CD4-positive, CD25-positive, alpha-beta regulatory T cell (primary cell): ENCODE measurements around the gene WDR3. TPM values are rescaled to one million over a fixed set of nuclear protein-coding genes. Genes with fewer than 3 reads are reported as not detected.

Experiments used
- ATAC-seq, 2 donors: fragments of 150-1000 bp; cut with Tn5 transposase; one replicate each; pipeline ENCODE4 v1.10.0; 2021; ENCODE audit warnings: low read depth in 2 of 2, moderate number of reproducible peaks in 2 of 2, moderate library complexity in 1 of 2
- DNase-seq, 3 donors: peaks; one replicate each; pipeline versions ENCODE4 v3.0.0 to v3.0.0-alpha.2; 2012 to 2022; ENCODE audit warnings: mixed read lengths in 1 of 3
- H3K27ac ChIP-seq: one replicate; pipeline ENCODE4 v1.7.0; 2013; ENCODE audit warnings: mild to moderate bottlenecking, low read length; ENCODE audit not compliant: insufficient read depth, poor library complexity, severe bottlenecking
- H3K27me3 ChIP-seq: one replicate; pipeline ENCODE4 v1.7.0; 2013; ENCODE audit warnings: low read length; ENCODE audit not compliant: control insufficient read depth, insufficient read depth
- H3K36me3 ChIP-seq: one replicate; pipeline ENCODE4 v1.7.0; 2013; ENCODE audit warnings: mild to moderate bottlenecking, low read length, moderate library complexity; ENCODE audit not compliant: control insufficient read depth, insufficient read depth
- H3K4me1 ChIP-seq: 2 replicates; pipeline ENCODE4 v1.7.0; 2013; ENCODE audit warnings: mild to moderate bottlenecking, low read length; ENCODE audit not compliant: insufficient read depth, control insufficient read depth, poor library complexity, severe bottlenecking
- H3K4me3 ChIP-seq: one replicate; pipeline ENCODE4 v1.7.0; 2013; ENCODE audit warnings: low read depth, mild to moderate bottlenecking, low read length, moderate library complexity
- H3K9me3 ChIP-seq, 2 experiments: 1 replicate in 1 of 2; 2 replicates in 1 of 2; pipeline ENCODE4 v1.7.0; 2013; ENCODE audit warnings: low read length in 2 of 2, mild to moderate bottlenecking in 1 of 2, moderate library complexity in 1 of 2; ENCODE audit not compliant: control insufficient read depth in 2 of 2
- H3K27ac Mint-ChIP-seq, 3 donors: one replicate each; pipeline ENCODE4 v1.8.0; 2020 to 2022; ENCODE audit warnings: mild to moderate bottlenecking in 3 of 3, mixed read lengths in 3 of 3, moderate library complexity in 2 of 3
- H3K27me3 Mint-ChIP-seq: one replicate; pipeline ENCODE4 v1.8.0; 2022; ENCODE audit warnings: mild to moderate bottlenecking, mixed read lengths
- H3K36me3 Mint-ChIP-seq: one replicate; pipeline ENCODE4 v1.8.0; 2020; ENCODE audit warnings: mixed read lengths
- H3K4me1 Mint-ChIP-seq, 4 donors: one replicate each; pipeline ENCODE4 v1.8.0; 2020 to 2022; ENCODE audit warnings: mixed read lengths in 4 of 4, mild to moderate bottlenecking in 1 of 4
- H3K4me3 Mint-ChIP-seq, 4 donors: one replicate each; pipeline ENCODE4 v1.8.0; 2020 to 2022; ENCODE audit warnings: mild to moderate bottlenecking in 4 of 4, mixed read lengths in 4 of 4, moderate library complexity in 3 of 4
- H3K9me3 Mint-ChIP-seq, 7 donors: one replicate each; pipeline ENCODE4 v1.8.0; 2020 to 2022; ENCODE audit warnings: mixed read lengths in 7 of 7, mild to moderate bottlenecking in 3 of 7, moderate library complexity in 2 of 7
- polyA plus RNA-seq, 4 donors: library from polyadenylated mRNA; unstranded; fragments of 300-500 nt; fragmentation: Illumina TruSeq; gene quantifications; one replicate each; pipeline ENCODE4 v1.2.3, GENCODE V29; 2021
- total RNA-seq: library from RNA; stranded (reverse); gene quantifications from one replicate; pipeline ENCODE4 v1.2.3, GENCODE V29; 2022

The WDR3 gene
- total RNA-seq: 11.4 TPM
- 10 to 100 TPM; 15.7 to 41.9 (median 23.2) TPM for polyA plus RNA-seq

DNA sequence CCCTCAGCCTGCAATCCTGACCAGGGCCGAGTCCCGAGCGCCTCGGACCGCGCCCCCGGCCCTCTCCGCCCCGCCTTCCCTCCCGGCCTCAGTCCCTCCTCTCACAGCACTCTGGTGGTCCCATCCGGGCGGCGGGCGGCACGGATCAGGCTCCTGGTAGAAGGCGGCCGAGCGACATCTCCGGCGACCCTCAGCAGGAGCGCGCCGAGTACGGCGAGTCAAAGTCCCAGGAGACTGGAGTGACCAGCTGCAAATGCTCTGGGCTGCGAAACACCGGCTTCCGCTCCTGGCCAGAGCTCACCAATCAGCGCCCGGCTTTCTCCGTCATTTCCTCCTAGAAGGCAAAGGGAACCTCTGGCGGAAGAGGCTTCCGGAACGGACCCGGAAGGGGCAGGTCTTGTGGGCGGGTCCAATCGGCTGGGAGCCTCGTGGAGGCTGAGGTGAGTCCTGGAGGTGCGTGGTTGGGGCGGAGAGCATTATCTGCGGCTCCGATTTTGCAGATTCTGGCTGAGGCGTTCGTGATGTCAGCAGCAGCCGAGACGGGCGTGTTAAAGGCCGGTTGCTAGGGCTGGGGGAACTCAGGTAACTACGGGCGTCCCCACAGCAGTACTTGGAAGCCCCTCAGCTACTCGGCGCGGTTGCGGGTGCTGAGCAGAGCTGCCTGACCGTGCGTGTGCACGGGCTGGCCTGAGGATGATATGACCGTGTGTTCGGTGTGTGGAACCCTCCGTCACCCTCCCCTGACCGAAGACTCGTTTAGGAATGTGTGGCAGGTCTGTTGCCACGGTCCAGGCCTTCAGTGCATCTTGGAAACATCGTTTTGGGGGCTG, at the start of gene WDR3, which contains the start of gene GDAP2:
TSS of gene WDR3 (plus strand) at position 397 of the 830 bp plus-strand sequence. CDS start 3,581 bp downstream, outside the sequence.
TSS of gene GDAP2 (minus strand) at position 279 of the 830 bp plus-strand sequence. CDS start 9,264 bp downstream, outside the sequence.
- Mint-ChIP-seq H3K4me3 (peak within 1 kb of the TSS; percentile 96 to 99 (median 99)), H3K36me3 (peaks cover 16% of the 10 kb centered on the region), H3K27ac (peak within 1 kb of the TSS; percentile 87 to 98 (median 96)), H3K4me1 (peaks cover 23 to 80% (median 58%) of the 10 kb centered on the region in 4 donors), H3K27me3 (no peaks in the 10 kb centered on the region), H3K9me3 (no peaks in the 10 kb centered on the region)
- Histone ChIP-seq H3K27ac (peak within 1 kb of the TSS; percentile 94), H3K36me3 (peaks cover 6% of the 10 kb centered on the region), H3K4me3 (peak within 1 kb of the TSS; percentile 95), H3K4me1 (peaks cover 35% of the 10 kb centered on the region), H3K9me3 (no peaks in the 10 kb centered on the region), H3K27me3 (no peaks in the 10 kb centered on the region)
- DNase-seq: peak; percentile 95 to 98 (median 97)
- peak; percentile 98 for ATAC-seq

GRCh38 chr1:117883616-117884015, 45.9 kb upstream of the WDR3 start:
- no peak for ATAC-seq
- H3K36me3 Mint-ChIP-seq: peaks cover 32% of the 10 kb centered on the region

DNA sequence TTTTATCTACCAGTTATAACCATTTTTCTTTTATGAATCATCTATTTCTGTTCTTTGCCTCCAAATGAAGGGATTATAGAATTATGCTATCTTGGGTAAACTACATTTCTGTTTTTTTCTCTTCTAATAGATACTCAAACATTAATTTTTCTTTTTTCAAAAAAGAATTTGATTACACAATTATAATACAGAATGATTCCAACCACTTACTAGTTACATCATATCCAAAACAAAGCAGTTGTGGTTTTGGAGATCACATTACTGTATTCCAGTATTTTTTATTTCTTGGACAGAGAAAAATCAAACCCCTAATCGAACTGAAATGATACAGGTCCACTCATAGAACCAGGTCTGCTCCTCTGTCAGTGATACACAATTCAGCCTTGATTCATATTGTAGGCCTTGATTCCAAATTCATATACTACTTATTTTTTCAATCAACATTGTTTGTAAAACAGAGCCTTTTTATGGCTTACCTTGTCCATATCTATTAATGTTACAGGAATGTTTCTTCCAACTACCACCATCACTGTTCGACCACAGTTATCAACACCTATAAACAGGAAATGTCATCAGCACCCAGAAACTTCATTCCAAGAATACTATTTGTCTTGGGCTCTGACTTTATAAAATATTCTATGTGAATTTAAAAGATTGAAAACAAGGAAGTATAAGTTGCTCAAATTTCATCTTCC, 43.3 kb upstream of the WDR3 start:
- H3K36me3 ChIP-seq: peaks cover 29% of the 10 kb centered on the region
- no peaks in the 10 kb centered on the region for H3K27me3 ChIP-seq
- Mint-ChIP-seq H3K27me3 (no peaks in the 10 kb centered on the region), H3K4me3 (no peak overlapping the region), H3K36me3 (peaks cover 38% of the 10 kb centered on the region), H3K9me3 (peaks cover 0 to 1% (median 0%) of the 10 kb centered on the region in 7 donors), H3K27ac (no peak overlapping the region), H3K4me1 (peaks cover 0 to 9% (median 5%) of the 10 kb centered on the region in 4 donors)
- H3K4me1 ChIP-seq: no peaks in the 10 kb centered on the region
- no peak overlapping the region for H3K4me3 ChIP-seq
- DNase-seq (no peak), ATAC-seq (no peak)
- H3K9me3 ChIP-seq: no peaks in the 10 kb centered on the region
- H3K27ac ChIP-seq: no peak overlapping the region

More at GRCh38 chr1:117883616-117884015, 45.9 kb upstream of the WDR3 start:
- Histone ChIP-seq H3K4me1 (no peaks in the 10 kb centered on the region), H3K27me3 (no peaks in the 10 kb centered on the region), H3K4me3 (no peak overlapping the region), H3K27ac (no peak overlapping the region), H3K36me3 (peaks cover 46% of the 10 kb centered on the region), H3K9me3 (no peaks in the 10 kb centered on the region)
- no peak overlapping the region for H3K27ac Mint-ChIP-seq
- no peak for DNase-seq
- no peaks in the 10 kb centered on the region for H3K27me3 Mint-ChIP-seq
- peaks cover 0 to 9% (median 4%) of the 10 kb centered on the region in 4 donors for H3K4me1 Mint-ChIP-seq
- H3K9me3 Mint-ChIP-seq: peaks cover 0 to 2% (median 0%) of the 10 kb centered on the region in 7 donors
- no peak overlapping the region for H3K4me3 Mint-ChIP-seq

- Mint-ChIP-seq H3K27ac (no peak overlapping the region), H3K9me3 (no peaks in the 10 kb centered on the region), H3K4me1 (peaks cover 2 to 10% (median 6%) of the 10 kb centered on the region in 4 donors), H3K27me3 (no peaks in the 10 kb centered on the region), H3K36me3 (peaks cover 33% of the 10 kb centered on the region), H3K4me3 (no peak overlapping the region)
- H3K9me3 ChIP-seq: no peaks in the 10 kb centered on the region
- peaks cover 21% of the 10 kb centered on the region for H3K36me3 ChIP-seq
- H3K4me3 ChIP-seq: no peak overlapping the region
- H3K27me3 ChIP-seq: no peaks in the 10 kb centered on the region
- DNase-seq (no peak), ATAC-seq (no peak)
- H3K27ac ChIP-seq: no peak overlapping the region
- no peaks in the 10 kb centered on the region for H3K4me1 ChIP-seq
These were observed 39.1 kb upstream of the WDR3 start for GRCh38 chr1:117890452-117890851.

GRCh38 chr1:117892512-117892911, 37.0 kb upstream of the WDR3 start:
- H3K36me3 Mint-ChIP-seq: peaks cover 29% of the 10 kb centered on the region
- H3K4me1 ChIP-seq: no peaks in the 10 kb centered on the region
- no peaks in the 10 kb centered on the region for H3K9me3 Mint-ChIP-seq
- ATAC-seq: no peak
- H3K27ac ChIP-seq: no peak overlapping the region
- DNase-seq: no peak
- no peaks in the 10 kb centered on the region for H3K9me3 ChIP-seq
- H3K4me3 ChIP-seq: no peak overlapping the region
- no peak overlapping the region for H3K4me3 Mint-ChIP-seq
- H3K4me1 Mint-ChIP-seq: peaks cover 0 to 13% (median 6%) of the 10 kb centered on the region in 4 donors
- no peak overlapping the region for H3K27ac Mint-ChIP-seq
- H3K27me3 ChIP-seq: no peaks in the 10 kb centered on the region
- H3K27me3 Mint-ChIP-seq: no peaks in the 10 kb centered on the region
- H3K36me3 ChIP-seq: peaks cover 35% of the 10 kb centered on the region

GRCh38 chr1:117894078-117894477, 35.5 kb upstream of the WDR3 start:
- Histone ChIP-seq H3K4me3 (no peak overlapping the region), H3K36me3 (peaks cover 45% of the 10 kb centered on the region), H3K27ac (no peak overlapping the region), H3K9me3 (no peaks in the 10 kb centered on the region), H3K4me1 (no peaks in the 10 kb centered on the region), H3K27me3 (no peaks in the 10 kb centered on the region)
- no peak overlapping the region for H3K4me3 Mint-ChIP-seq
- no peak overlapping the region for H3K27ac Mint-ChIP-seq
- H3K4me1 Mint-ChIP-seq: peaks cover 0 to 13% (median 6%) of the 10 kb centered on the region in 4 donors
- no peaks in the 10 kb centered on the region for H3K27me3 Mint-ChIP-seq
- peaks cover 25% of the 10 kb centered on the region for H3K36me3 Mint-ChIP-seq
- no peak for ATAC-seq
- DNase-seq: no peak
- no peaks in the 10 kb centered on the region for H3K9me3 Mint-ChIP-seq

GRCh38 chr1:117895482-117896114, 33.9 kb upstream of the WDR3 start:
- H3K4me1 ChIP-seq: no peaks in the 10 kb centered on the region
- H3K27ac ChIP-seq: no peak overlapping the region
- peaks cover 23% of the 10 kb centered on the region for H3K36me3 Mint-ChIP-seq
- peak overlapping the region in 1 of 3 donors; percentile 9 for H3K27ac Mint-ChIP-seq
- H3K4me3 Mint-ChIP-seq: no peak overlapping the region
- peaks cover 0 to 13% (median 5%) of the 10 kb centered on the region in 4 donors for H3K4me1 Mint-ChIP-seq
- no peaks in the 10 kb centered on the region for H3K27me3 ChIP-seq
- no peaks in the 10 kb centered on the region for H3K27me3 Mint-ChIP-seq
- ATAC-seq: peak in 1 of 2 donors; percentile 45
- H3K9me3 ChIP-seq: no peaks in the 10 kb centered on the region
- H3K36me3 ChIP-seq: peaks cover 49% of the 10 kb centered on the region
- no peaks in the 10 kb centered on the region for H3K9me3 Mint-ChIP-seq
- peak; percentile 22 to 83 (median 50) for DNase-seq
- H3K4me3 ChIP-seq: no peak overlapping the region
